Measurements from ENCODE around the gene PDE3A. TPM values are rescaled to one million over a fixed set of nuclear protein-coding genes. Genes with fewer than 3 reads are reported as not detected.
A peak's percentile ranks its signal among the peaks of the same experiment; 100 is the strongest.

The PDE3A gene
- total and polyA plus RNA-seq, 7 donors: 0.53 to 4.1 (median 2.1) TPM

DNA sequence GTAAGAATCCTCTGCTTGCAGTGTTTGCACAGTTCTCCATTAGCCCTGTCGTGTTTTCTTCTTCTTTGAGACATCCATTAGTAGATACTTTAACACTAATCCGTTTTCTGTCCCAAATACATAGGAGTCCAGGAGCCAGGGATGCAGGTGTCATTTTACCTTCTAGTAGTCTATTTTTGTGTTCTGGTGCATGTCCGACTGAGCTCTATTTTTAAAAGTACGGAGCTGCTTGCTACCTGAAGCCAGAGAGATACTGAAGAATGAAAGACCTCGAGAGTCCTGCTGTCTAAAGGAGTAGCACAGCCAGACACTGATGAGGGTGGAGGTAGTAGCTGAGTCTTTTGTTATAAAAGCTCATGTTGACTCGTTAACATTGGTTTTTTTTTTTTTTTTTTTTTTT is 31.7 kb downstream of the PDE3A start:
- Histone ChIP-seq H3K4me1 (no peaks in the 10 kb centered on the region), H3K36me3 (ENCODE audit: insufficient read depth in 1 of 2, low read depth in 1 of 2) (no peaks in the 10 kb centered on the region), H3K4me3 (no peak overlapping the region), H3K27ac (no peak overlapping the region), H3K9me3 (no peaks in the 10 kb centered on the region), H3K27me3 (ENCODE audit: insufficient read depth in 3 of 3, low read length in 2 of 3) (no peaks in the 10 kb centered on the region)
- 38 to 73% (median 58%) methylated on average over 6 of the region's 6 CpGs for WGBS, 3 donors
- TF ChIP-seq, protein P1, sequence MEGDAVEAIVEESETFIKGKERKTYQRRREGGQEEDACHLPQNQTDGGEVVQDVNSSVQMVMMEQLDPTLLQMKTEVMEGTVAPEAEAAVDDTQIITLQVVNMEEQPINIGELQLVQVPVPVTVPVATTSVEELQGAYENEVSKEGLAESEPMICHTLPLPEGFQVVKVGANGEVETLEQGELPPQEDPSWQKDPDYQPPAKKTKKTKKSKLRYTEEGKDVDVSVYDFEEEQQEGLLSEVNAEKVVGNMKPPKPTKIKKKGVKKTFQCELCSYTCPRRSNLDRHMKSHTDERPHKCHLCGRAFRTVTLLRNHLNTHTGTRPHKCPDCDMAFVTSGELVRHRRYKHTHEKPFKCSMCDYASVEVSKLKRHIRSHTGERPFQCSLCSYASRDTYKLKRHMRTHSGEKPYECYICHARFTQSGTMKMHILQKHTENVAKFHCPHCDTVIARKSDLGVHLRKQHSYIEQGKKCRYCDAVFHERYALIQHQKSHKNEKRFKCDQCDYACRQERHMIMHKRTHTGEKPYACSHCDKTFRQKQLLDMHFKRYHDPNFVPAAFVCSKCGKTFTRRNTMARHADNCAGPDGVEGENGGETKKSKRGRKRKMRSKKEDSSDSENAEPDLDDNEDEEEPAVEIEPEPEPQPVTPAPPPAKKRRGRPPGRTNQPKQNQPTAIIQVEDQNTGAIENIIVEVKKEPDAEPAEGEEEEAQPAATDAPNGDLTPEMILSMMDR (IDR thresholded peaks at IDR 0.05): no peak
- intact Hi-C loops (cut with DNase I): no loop called here
- DNase-seq: no peak
- no peak for ATAC-seq

DNA sequence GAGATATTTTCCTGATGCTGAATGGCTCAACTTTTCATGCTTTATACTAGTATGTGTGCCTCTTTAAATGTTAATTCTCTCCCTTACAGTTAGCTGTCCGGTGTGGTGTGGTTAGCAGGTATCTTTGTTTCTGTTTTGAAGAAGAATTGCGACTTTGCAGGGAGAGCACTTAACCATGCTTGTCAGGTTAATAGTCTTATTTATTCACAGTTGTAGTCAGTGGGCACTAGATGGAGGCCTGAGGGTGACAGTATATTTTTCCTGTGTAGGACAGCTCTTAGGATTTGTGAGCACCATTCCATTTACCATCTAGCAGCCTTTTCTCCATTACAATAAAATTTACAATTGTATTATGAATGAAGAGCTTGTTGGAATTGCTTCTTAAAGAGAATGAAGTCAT is 34.9 kb downstream of the PDE3A start:
- no peak overlapping the region for H3K4me3 ChIP-seq
- intact Hi-C loops (cut with DNase I): no loop called here
- no peak overlapping the region for H3K27ac ChIP-seq
- no peaks in the 10 kb centered on the region for H3K9me3 ChIP-seq
- no peak for DNase-seq
- H3K4me1 ChIP-seq: no peaks in the 10 kb centered on the region
- 65 to 81% (median 72%) methylated on average over 2 of the region's 2 CpGs for WGBS, 3 donors
- H3K27me3 ChIP-seq (ENCODE audit: insufficient read depth in 3 of 3, low read length in 2 of 3): no peaks in the 10 kb centered on the region
- TF ChIP-seq, protein P1 (IDR thresholded peaks at IDR 0.05): no peak
- no peak for ATAC-seq
- H3K36me3 ChIP-seq (ENCODE audit: insufficient read depth in 1 of 2, low read depth in 1 of 2): no peaks in the 10 kb centered on the region

DNA sequence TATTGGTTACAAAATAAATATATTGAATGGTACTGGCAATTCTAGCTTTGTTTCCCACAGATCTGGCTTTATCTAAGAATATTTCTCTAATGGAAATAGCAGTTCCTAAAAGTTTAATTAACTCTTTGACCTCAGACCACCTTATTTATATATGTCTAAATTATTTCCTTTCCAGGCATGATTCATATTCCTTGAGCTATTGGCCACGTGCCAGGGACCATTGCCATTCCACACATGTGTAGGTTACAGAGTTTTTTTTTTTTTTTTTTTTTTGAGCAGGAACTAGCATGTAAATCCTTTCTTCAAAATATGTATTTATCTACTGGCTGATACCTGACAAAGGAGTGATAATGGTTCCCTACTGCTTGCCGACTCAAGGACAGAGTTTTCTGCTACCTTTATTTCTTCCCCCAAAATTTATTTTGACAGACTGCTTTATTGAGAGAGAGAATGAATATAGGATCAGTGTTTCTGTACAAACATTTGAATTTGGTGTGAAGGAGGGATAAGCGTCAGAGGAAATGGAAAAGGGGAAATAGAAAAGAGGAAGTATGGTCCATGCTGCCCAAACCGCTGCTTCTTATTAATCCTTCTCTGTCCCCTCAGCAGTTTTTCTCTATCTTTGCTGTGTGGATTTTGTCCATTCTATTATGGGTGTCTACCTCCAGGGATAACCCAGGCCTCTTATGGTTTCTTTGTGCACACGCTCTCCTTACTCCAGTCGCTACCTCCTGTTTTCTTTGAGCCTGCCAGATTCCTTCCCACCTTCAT is 36.4 kb downstream of the PDE3A start:
- no peak for ATAC-seq
- intact Hi-C loops (cut with DNase I): no loop called here
- DNase-seq: peak in 1 of 2 donors; percentile 41
- H3K4me1 ChIP-seq: no peaks in the 10 kb centered on the region
- no peaks in the 10 kb centered on the region for H3K36me3 ChIP-seq (ENCODE audit: insufficient read depth in 1 of 2, low read depth in 1 of 2)
- no peaks in the 10 kb centered on the region for H3K27me3 ChIP-seq (ENCODE audit: insufficient read depth in 3 of 3, low read length in 2 of 3)
- no peak overlapping the region for H3K27ac ChIP-seq
- TF ChIP-seq, protein P1 (IDR thresholded peaks at IDR 0.05): no peak
- 72 to 77% (median 73%) methylated on average over 6 of the region's 6 CpGs for WGBS, 3 donors
- no peaks in the 10 kb centered on the region for H3K9me3 ChIP-seq
- H3K4me3 ChIP-seq: no peak overlapping the region

DNA sequence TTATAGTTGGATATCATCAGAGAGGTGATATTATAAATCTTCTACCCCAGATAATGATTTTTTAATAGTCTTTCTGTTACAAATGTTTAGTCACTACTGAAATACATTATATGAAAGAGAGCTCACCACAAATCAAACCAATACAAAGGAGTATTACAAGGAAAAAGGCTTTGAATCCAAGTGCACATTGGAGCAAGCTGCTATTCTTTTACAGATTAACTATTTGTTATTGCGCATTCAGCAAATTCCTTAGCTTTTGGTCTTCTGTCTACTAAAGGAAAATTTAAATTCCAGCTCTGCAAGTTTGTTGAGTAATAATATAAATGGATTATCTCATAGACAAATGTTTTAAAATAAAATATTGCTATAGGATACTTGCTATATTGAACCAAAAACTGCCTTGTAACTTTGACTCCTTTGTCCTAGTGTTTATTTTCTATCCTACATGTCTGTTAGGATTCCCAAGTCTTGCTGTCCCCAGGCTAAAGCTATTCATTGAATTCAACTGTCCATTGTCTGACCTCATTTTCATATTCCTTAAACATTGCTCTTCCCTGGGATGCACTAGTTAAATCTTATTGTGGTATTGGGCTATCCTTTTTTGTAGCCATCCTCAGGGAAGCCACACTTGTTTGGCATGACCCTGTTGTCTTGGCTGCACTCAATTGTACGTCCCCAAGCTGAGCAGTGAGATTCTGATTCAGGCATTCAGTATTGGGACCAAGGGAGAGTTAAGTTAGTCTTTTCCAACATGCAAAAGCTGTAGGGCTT is 41.5 kb downstream of the PDE3A start:
- TF ChIP-seq, protein P1 (IDR thresholded peaks at IDR 0.05): no peak
- Histone ChIP-seq H3K4me1 (no peaks in the 10 kb centered on the region), H3K36me3 (ENCODE audit: insufficient read depth in 1 of 2, low read depth in 1 of 2) (no peaks in the 10 kb centered on the region), H3K9me3 (no peaks in the 10 kb centered on the region), H3K27me3 (ENCODE audit: insufficient read depth in 3 of 3, low read length in 2 of 3) (no peaks in the 10 kb centered on the region), H3K4me3 (no peak overlapping the region), H3K27ac (no peak overlapping the region)
- ATAC-seq (no peak), DNase-seq (no peak)
- intact Hi-C loops (cut with DNase I): no loop called here
- WGBS, 3 donors: 67 to 75% (median 73%) methylated on average over 2 of the region's 2 CpGs

Data from psoas muscle (tissue), 8 donors.